Coronary artery (tissue), 2 donors: ENCODE data around the gene SNRPN.
"Not testable (repeated sequence)": the region's sequence is repeated elsewhere in the genome, so short reads cannot be mapped to it uniquely, and the experiment has no call there.

Experiments
- DNase-seq: peaks from one replicate; pipeline ENCODE4 v3.0.0-alpha.2; 2017; ENCODE audit warnings: low spot score
- H3K27ac ChIP-seq, 2 donors: fragments of 200-600 bp; sonication (generic); one replicate each; pipeline ENCODE4 v1.5.1; 2016 to 2019
- H3K4me3 ChIP-seq: fragments of 200-600 bp; sonication (generic); 2 replicates; pipeline ENCODE4 v1.5.1; 2016; ENCODE audit warnings: mild to moderate bottlenecking, moderate library complexity
- CTCF ChIP-seq: fragments of 200-600 bp; sonication (generic); IDR thresholded peaks from one replicate; pipeline ENCODE4 v1.5.1; 2019; ENCODE audit warnings: antibody characterized with exemption

The SNRPN gene

GRCh38 chr15:24971772-24972171 is 17.0 kb downstream of the SNRPN start:
- no peak for DNase-seq
- no peak for TF ChIP-seq CTCF
- H3K27ac ChIP-seq, result no peak overlapping the region
- H3K4me3 ChIP-seq, result no peak overlapping the region

- not testable (repeated sequence) for H3K4me3 ChIP-seq, DNase-seq, H3K27ac ChIP-seq
Observed at GRCh38 chr15:24972707-24973106, 17.9 kb downstream of the SNRPN start.

- no peak for DNase-seq
- TF ChIP-seq CTCF, result no peak
- Histone ChIP-seq H3K27ac (no peak overlapping the region), H3K4me3 (no peak overlapping the region)
Observed at GRCh38 chr15:24976932-24977331, 22.1 kb downstream of the SNRPN start.

GRCh38 chr15:24977686-24978085 is 22.9 kb downstream of the SNRPN start:
- TF ChIP-seq CTCF, result no peak

GRCh38 chr15:24985224-24985623 is 30.4 kb downstream of the SNRPN start:
- DNase-seq, result no peak
- TF ChIP-seq CTCF, result no peak
- Histone ChIP-seq H3K27ac (no peak overlapping the region), H3K4me3 (no peak overlapping the region)

More at GRCh38 chr15:24977686-24978085, 22.9 kb downstream of the SNRPN start:
- H3K27ac ChIP-seq, result no peak overlapping the region
- no peak overlapping the region for H3K4me3 ChIP-seq
- DNase-seq, result no peak

GRCh38 chr15:24986653-24987052 is 31.9 kb downstream of the SNRPN start:
- Histone ChIP-seq H3K27ac (no peak overlapping the region), H3K4me3 (no peak overlapping the region)
- DNase-seq, result no peak
- no peak for TF ChIP-seq CTCF

- TF ChIP-seq CTCF, result no peak
- no peak overlapping the region for H3K27ac ChIP-seq
- H3K4me3 ChIP-seq, result no peak overlapping the region
- DNase-seq, result no peak
Observed at GRCh38 chr15:25019434-25019833, 64.6 kb downstream of the SNRPN start.

- Histone ChIP-seq H3K4me3 (no peak overlapping the region), H3K27ac (no peak overlapping the region)
- no peak for TF ChIP-seq CTCF
- DNase-seq, result no peak
Observed at GRCh38 chr15:25022233-25022632, 67.4 kb downstream of the SNRPN start.
